ENCODE measurements around the gene BMPR1A. TPM values are rescaled to one million over a fixed set of nuclear protein-coding genes. Genes with fewer than 3 reads are reported as not detected.

Gene BMPR1A
- total RNA-seq, 2 donors from 2014 or later, result 37.4 to 50.9 TPM

GRCh38 chr10:86955501-86956194, 199.2 kb downstream of the BMPR1A start:
- peak overlapping the region in 1 of 2 donors; percentile 18 for H3K9ac ChIP-seq (ENCODE audit: low read depth in 2 of 2, low read length in 2 of 2)
- TF ChIP-seq CTCF (IDR thresholded peaks at IDR 0.05), result no peak
- no peaks in the 10 kb centered on the region for H3K4me1 ChIP-seq
- no peaks in the 10 kb centered on the region for H3K27me3 ChIP-seq
- H3K36me3 ChIP-seq, result no peaks in the 10 kb centered on the region
- H3K27ac ChIP-seq, result no peak overlapping the region
- no peaks in the 10 kb centered on the region for H3K9me3 ChIP-seq
- DNase-seq, result no peak
- H3K4me3 ChIP-seq, result no peak overlapping the region
- intact Hi-C loops (cut with DNase I), result loop anchor here (5.0 kb wide), 1 partner anchor 263 kb away; no protein-coding TSS in a partner anchor

GRCh38 chr10:86956195-86956847, 199.9 kb downstream of the BMPR1A start:
- no peak overlapping the region for H3K27ac ChIP-seq
- no peak for DNase-seq
- intact Hi-C loops (cut with DNase I), result loop anchor here (5.0 kb wide), 1 partner anchor 264 kb away; no protein-coding TSS in a partner anchor
- H3K9ac ChIP-seq (ENCODE audit: low read depth in 2 of 2, low read length in 2 of 2), result peak overlapping the region in 1 of 2 donors; percentile 2
- H3K4me3 ChIP-seq, result no peak overlapping the region
- H3K4me1 ChIP-seq, result no peaks in the 10 kb centered on the region
- H3K27me3 ChIP-seq, result no peaks in the 10 kb centered on the region
- no peaks in the 10 kb centered on the region for H3K9me3 ChIP-seq
- H3K36me3 ChIP-seq, result no peaks in the 10 kb centered on the region
- TF ChIP-seq CTCF (IDR thresholded peaks at IDR 0.05), result no peak

GRCh38 chr10:86956848-86957448, 200.5 kb downstream of the BMPR1A start:
- no peaks in the 10 kb centered on the region for H3K36me3 ChIP-seq
- TF ChIP-seq CTCF (IDR thresholded peaks at IDR 0.05), result no peak
- intact Hi-C loops (cut with DNase I), result loop anchor here (5.0 kb wide), 1 partner anchor 265 kb away; no protein-coding TSS in a partner anchor
- no peaks in the 10 kb centered on the region for H3K27me3 ChIP-seq
- DNase-seq, result no peak
- H3K4me1 ChIP-seq, result no peaks in the 10 kb centered on the region
- peak overlapping the region in 1 of 2 donors; percentile 2 for H3K9ac ChIP-seq (ENCODE audit: low read depth in 2 of 2, low read length in 2 of 2)
- no peak overlapping the region for H3K4me3 ChIP-seq
- no peaks in the 10 kb centered on the region for H3K9me3 ChIP-seq
- H3K27ac ChIP-seq, result no peak overlapping the region

- Histone ChIP-seq H3K9me3 (no peaks in the 10 kb centered on the region), H3K9ac (ENCODE audit: low read depth in 2 of 2, low read length in 2 of 2) (peak within 1 kb of the TSS in 1 of 2 donors; percentile 2), H3K36me3 (no peaks in the 10 kb centered on the region), H3K4me1 (no peaks in the 10 kb centered on the region), H3K4me3 (no peak within 1 kb of the TSS), H3K27me3 (no peaks in the 10 kb centered on the region), H3K27ac (no peak within 1 kb of the TSS)
- DNase-seq, result no peak
- no peak for TF ChIP-seq CTCF (IDR thresholded peaks at IDR 0.05)
- intact Hi-C loops (cut with DNase I), result loop anchor here (5.0 kb wide), 1 partner anchor 265 kb away; no protein-coding TSS in a partner anchor
Measured at GRCh38 chr10:86957471-86958115, 201.2 kb downstream of the BMPR1A start, which contains the start of gene MMRN2. TSS of gene MMRN2 (minus strand) at chr10:86957615. CDS start at chr10:86957541, 74 bp downstream.
